SK-N-SH (cell line): ENCODE results near the gene ANKS1B. TPM values are rescaled to one million over a fixed set of nuclear protein-coding genes. Genes with fewer than 3 reads are reported as not detected.

Experiments used
- CTCF ChIA-PET: fragments of 300-600, 350-600 bp; formaldehyde crosslinking; extraction: SDS; loops from one replicate; lab custom pipeline; 2021; lab: Yijun Ruan, JAX
- POLR2A ChIA-PET: fragments of 350-600 bp; sonication (Branson Sonifier 250); formaldehyde crosslinking; extraction: SDS; loops from one replicate; lab custom pipeline; 2020; ENCODE audit warnings: antibody characterized with exemption, inconsistent platforms; lab: Yijun Ruan, JAX
- DNase-seq: peaks from one replicate; pipeline ENCODE4 v3.0.0; 2012
- H2AFZ ChIP-seq: fragments of 200-600 bp; sonication (generic); 2 replicates; pipeline ENCODE4 v1.8.1; 2016; ENCODE audit warnings: antibody characterized with exemption, mild to moderate bottlenecking, low read depth
- H3F3A ChIP-seq: fragments of 200-600 bp; sonication (generic); replicated peaks from 2 replicates; pipeline ENCODE3; 2016; ENCODE audit warnings: antibody characterized with exemption, mild to moderate bottlenecking; ENCODE audit not compliant: insufficient read depth
- H3K27ac ChIP-seq, 2 experiments: fragments of 200-500 bp in 1 of 2; fragments of 200-600 bp in 1 of 2; sonication (Bioruptor generic) in 1 of 2; sonication (generic), shearing (Covaris generic) in 1 of 2; 2 replicates each; pipeline versions ENCODE4 v1.5.1 to v1.6.1; 2014 to 2016; ENCODE audit warnings: low read depth in 2 of 2, inconsistent platforms in 1 of 2, low read length in 1 of 2, mild to moderate bottlenecking in 1 of 2, mixed read lengths in 1 of 2
- H3K27me3 ChIP-seq: fragments of 200-600 bp; sonication (generic), shearing (Covaris generic); 2 replicates; pipeline ENCODE4 v1.6.1; 2016; ENCODE audit warnings: mixed run types; ENCODE audit not compliant: insufficient read depth
- H3K36me3 ChIP-seq, 2 experiments: fragments of 200-500 bp in 1 of 2; fragments of 200-600 bp in 1 of 2; sonication (Bioruptor generic) in 1 of 2; sonication (generic) in 1 of 2; replicated peaks in 1 of 2; 2 replicates each; pipeline versions ENCODE3 to v1.5.1; 2014 to 2016; ENCODE audit warnings: low read length in 1 of 2, mild to moderate bottlenecking in 1 of 2; ENCODE audit not compliant: insufficient read depth in 2 of 2, control insufficient read depth in 1 of 2
- H3K4me1 ChIP-seq, 2 experiments: fragments of 200-500 bp in 1 of 2; fragments of 200-600 bp in 1 of 2; sonication (Bioruptor generic) in 1 of 2; sonication (generic), shearing (Covaris generic) in 1 of 2; 2 replicates each; pipeline versions ENCODE4 v1.5.1 to v1.6.1; 2014 to 2016; ENCODE audit warnings: low read depth in 1 of 2, low read length in 1 of 2, mixed run types in 1 of 2; ENCODE audit not compliant: insufficient read depth in 2 of 2, control insufficient read depth in 1 of 2
- H3K4me2 ChIP-seq: fragments of 200-600 bp; sonication (generic), shearing (Covaris generic); 2 replicates; pipeline ENCODE4 v1.6.1; 2017; ENCODE audit warnings: mixed run types
- H3K4me3 ChIP-seq, 2 experiments: fragments of 200-500 bp in 1 of 2; fragments of 200-600 bp in 1 of 2; sonication (Bioruptor generic) in 1 of 2; sonication (generic), shearing (Covaris generic) in 1 of 2; 2 replicates each; pipeline versions ENCODE4 v1.5.1 to v1.8.1; 2014 to 2016; ENCODE audit warnings: low read depth in 2 of 2, inconsistent platforms in 1 of 2, low read length in 1 of 2, mild to moderate bottlenecking in 1 of 2, mixed read lengths in 1 of 2, moderate library complexity in 1 of 2
- H3K79me2 ChIP-seq: fragments of 200-600 bp; sonication (generic); 2 replicates; pipeline ENCODE4 v1.8.1; 2017; ENCODE audit warnings: mild to moderate bottlenecking; ENCODE audit not compliant: insufficient read depth
- H3K9ac ChIP-seq: fragments of 200-600 bp; sonication (generic); 2 replicates; pipeline ENCODE4 v1.6.1; 2017; ENCODE audit warnings: mixed run types
- H3K9me2 ChIP-seq: fragments of 200-600 bp; sonication (generic); 2 replicates; pipeline ENCODE4 v1.6.1; 2017; ENCODE audit warnings: mixed run types
- H3K9me3 ChIP-seq: fragments of 200-600 bp; sonication (generic); 2 replicates; pipeline ENCODE4 v1.6.1; 2017; ENCODE audit warnings: mixed run types, mild to moderate bottlenecking, moderate library complexity
- H4K20me1 ChIP-seq: fragments of 200-600 bp; sonication (generic); 2 replicates; pipeline ENCODE4 v1.6.1; 2017; ENCODE audit warnings: mild to moderate bottlenecking, mixed run types; ENCODE audit not compliant: insufficient read depth
- EP300 ChIP-seq, 2 experiments: IDR thresholded peaks; 2 replicates each; pipeline versions ENCODE4 v1.4.0 to v1.6.1; 2012; ENCODE audit warnings: borderline replicate concordance in 1 of 2, low read depth in 1 of 2, low read length in 1 of 2
- EZH2phosphoT487 ChIP-seq: fragments of 200-600 bp; sonication (generic); IDR thresholded peaks from 2 replicates; pipeline ENCODE4 v1.6.1; 2017; ENCODE audit warnings: low read depth, mixed run types, mild to moderate bottlenecking, antibody characterized with exemption, moderate library complexity, borderline replicate concordance
- MXI1 ChIP-seq: IDR thresholded peaks from 2 replicates; pipeline ENCODE4 v1.6.1; 2012; ENCODE audit warnings: mild to moderate bottlenecking, low read depth, low read length, improper control_type of control experiment
- RAD21 ChIP-seq: IDR thresholded peaks from 2 replicates; pipeline ENCODE4 v1.6.1; 2012; ENCODE audit warnings: mild to moderate bottlenecking, low read length
- SMC3 ChIP-seq: IDR thresholded peaks from 2 replicates; pipeline ENCODE4 v1.6.1; 2012; ENCODE audit warnings: low read depth, low read length, improper control_type of control experiment
- WGBS: methylation state at CpG from one replicate; pipeline ENCODE4 v1.1.6; 2017; ENCODE audit warnings: low lambda C conversion rate; 5-methylcytosine and 5-hydroxymethylcytosine counted together
- polyA plus RNA-seq, 3 experiments: library from polyadenylated mRNA; depleted of rRNA; stranded (reverse); fragments of >200 nt; gene quantifications; 2 replicates each; pipeline ENCODE4 v1.2.3, GENCODE V29; 2012
- TF ChIP-seq, protein P1 (sequence below): IDR thresholded peaks from 2 replicates; pipeline ENCODE4 v1.4.0; 2012; ENCODE audit warnings: low read depth
- TF ChIP-seq, protein P2 (sequence below): IDR thresholded peaks from 2 replicates; pipeline ENCODE4 v1.6.1; 2012; ENCODE audit warnings: mild to moderate bottlenecking, low read depth, low read length, moderate library complexity
- TF ChIP-seq, protein P3 (sequence below): fragments of 150-350 bp; IDR thresholded peaks from 2 replicates; pipeline ENCODE4 v1.6.1; 2017; ENCODE audit warnings: antibody characterized with exemption, low read length, low read depth, borderline replicate concordance
- TF ChIP-seq, protein P4 (sequence below): fragments of 200-600 bp; sonication (generic); IDR thresholded peaks from 2 replicates; pipeline ENCODE4 v1.6.1; 2017; ENCODE audit warnings: antibody characterized with exemption, mild to moderate bottlenecking, moderate library complexity

Gene ANKS1B
- polyA plus RNA-seq, 1 of the 3 experiments (the other 2 are of a cell fraction): 1.8 TPM

DNA sequence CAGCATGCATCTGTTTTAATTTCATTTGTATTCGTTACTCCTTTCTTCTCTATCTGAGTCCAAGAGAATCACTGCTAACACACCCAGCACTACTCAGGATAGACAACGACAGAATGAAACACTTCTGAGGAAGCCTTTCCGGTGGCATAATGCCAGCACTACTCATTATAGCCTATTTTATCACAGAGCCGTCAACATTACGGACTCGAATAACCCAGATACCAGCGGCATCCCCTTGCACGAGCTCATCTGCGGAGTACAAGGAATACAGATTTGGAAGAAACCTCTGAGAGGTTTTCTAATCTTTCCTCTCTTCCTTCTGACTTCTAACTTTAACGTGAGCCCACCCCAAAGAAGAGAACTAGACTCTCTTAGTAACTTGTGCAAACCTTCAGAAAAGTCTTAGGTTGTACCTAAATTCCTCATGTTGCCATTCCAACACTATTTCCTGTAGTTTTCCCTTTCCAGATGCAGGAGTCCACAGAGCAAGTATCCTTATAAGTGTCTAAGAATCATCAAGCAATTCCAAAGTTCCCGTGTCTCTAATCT is 1091.5 kb downstream of the ANKS1B start (continued):
- TF ChIP-seq, protein P1, sequence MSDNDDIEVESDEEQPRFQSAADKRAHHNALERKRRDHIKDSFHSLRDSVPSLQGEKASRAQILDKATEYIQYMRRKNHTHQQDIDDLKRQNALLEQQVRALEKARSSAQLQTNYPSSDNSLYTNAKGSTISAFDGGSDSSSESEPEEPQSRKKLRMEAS: no peak
- TF ChIP-seq RAD21 (no peak), EZH2phosphoT487 (no peak), SMC3 (no peak), MXI1 (no peak)

DNA sequence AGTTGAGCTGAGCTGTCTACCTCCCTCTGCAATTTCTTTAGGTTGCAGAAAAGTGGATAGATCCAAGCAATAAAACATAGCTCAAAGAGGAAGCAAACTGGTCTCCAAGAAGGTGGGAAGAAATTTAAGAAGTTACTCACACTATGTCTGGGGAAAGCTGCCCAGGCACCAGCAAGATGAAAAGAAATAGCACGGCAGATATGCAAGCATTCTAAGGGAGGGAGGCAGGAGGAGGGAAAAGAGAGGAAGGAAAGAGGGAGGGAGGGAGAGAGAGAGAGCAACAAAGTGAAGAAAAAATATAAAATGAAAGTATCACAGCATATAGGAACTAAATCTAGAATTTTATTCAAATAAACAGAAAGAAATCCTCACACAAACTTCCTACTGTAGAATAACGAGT is 1099.0 kb downstream of the ANKS1B start:
- Histone ChIP-seq H3K4me2 (no peak overlapping the region), H3K4me3 (no peak overlapping the region), H3K4me1 (no peaks in the 10 kb centered on the region), H3K27me3 (no peaks in the 10 kb centered on the region), H3K9me3 (no peaks in the 10 kb centered on the region), H3F3A (no peaks in the 10 kb centered on the region), H4K20me1 (no peaks in the 10 kb centered on the region), H2AFZ (no peak overlapping the region), H3K36me3 (no peaks in the 10 kb centered on the region), H3K27ac (no peak overlapping the region), H3K9ac (no peak overlapping the region), H3K9me2 (no peaks in the 10 kb centered on the region), H3K79me2 (no peaks in the 10 kb centered on the region)
- DNase-seq: no peak
- TF ChIP-seq, protein P2, sequence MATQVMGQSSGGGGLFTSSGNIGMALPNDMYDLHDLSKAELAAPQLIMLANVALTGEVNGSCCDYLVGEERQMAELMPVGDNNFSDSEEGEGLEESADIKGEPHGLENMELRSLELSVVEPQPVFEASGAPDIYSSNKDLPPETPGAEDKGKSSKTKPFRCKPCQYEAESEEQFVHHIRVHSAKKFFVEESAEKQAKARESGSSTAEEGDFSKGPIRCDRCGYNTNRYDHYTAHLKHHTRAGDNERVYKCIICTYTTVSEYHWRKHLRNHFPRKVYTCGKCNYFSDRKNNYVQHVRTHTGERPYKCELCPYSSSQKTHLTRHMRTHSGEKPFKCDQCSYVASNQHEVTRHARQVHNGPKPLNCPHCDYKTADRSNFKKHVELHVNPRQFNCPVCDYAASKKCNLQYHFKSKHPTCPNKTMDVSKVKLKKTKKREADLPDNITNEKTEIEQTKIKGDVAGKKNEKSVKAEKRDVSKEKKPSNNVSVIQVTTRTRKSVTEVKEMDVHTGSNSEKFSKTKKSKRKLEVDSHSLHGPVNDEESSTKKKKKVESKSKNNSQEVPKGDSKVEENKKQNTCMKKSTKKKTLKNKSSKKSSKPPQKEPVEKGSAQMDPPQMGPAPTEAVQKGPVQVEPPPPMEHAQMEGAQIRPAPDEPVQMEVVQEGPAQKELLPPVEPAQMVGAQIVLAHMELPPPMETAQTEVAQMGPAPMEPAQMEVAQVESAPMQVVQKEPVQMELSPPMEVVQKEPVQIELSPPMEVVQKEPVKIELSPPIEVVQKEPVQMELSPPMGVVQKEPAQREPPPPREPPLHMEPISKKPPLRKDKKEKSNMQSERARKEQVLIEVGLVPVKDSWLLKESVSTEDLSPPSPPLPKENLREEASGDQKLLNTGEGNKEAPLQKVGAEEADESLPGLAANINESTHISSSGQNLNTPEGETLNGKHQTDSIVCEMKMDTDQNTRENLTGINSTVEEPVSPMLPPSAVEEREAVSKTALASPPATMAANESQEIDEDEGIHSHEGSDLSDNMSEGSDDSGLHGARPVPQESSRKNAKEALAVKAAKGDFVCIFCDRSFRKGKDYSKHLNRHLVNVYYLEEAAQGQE: no peak
- TF ChIP-seq, protein P3, sequence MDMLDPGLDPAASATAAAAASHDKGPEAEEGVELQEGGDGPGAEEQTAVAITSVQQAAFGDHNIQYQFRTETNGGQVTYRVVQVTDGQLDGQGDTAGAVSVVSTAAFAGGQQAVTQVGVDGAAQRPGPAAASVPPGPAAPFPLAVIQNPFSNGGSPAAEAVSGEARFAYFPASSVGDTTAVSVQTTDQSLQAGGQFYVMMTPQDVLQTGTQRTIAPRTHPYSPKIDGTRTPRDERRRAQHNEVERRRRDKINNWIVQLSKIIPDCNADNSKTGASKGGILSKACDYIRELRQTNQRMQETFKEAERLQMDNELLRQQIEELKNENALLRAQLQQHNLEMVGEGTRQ: no peak
- no peak for TF ChIP-seq EP300 (IDR thresholded peaks at IDR 0.05; ENCODE audit: borderline replicate concordance in 1 of 2, low read depth in 1 of 2, low read length in 1 of 2)
- TF ChIP-seq, protein P4, sequence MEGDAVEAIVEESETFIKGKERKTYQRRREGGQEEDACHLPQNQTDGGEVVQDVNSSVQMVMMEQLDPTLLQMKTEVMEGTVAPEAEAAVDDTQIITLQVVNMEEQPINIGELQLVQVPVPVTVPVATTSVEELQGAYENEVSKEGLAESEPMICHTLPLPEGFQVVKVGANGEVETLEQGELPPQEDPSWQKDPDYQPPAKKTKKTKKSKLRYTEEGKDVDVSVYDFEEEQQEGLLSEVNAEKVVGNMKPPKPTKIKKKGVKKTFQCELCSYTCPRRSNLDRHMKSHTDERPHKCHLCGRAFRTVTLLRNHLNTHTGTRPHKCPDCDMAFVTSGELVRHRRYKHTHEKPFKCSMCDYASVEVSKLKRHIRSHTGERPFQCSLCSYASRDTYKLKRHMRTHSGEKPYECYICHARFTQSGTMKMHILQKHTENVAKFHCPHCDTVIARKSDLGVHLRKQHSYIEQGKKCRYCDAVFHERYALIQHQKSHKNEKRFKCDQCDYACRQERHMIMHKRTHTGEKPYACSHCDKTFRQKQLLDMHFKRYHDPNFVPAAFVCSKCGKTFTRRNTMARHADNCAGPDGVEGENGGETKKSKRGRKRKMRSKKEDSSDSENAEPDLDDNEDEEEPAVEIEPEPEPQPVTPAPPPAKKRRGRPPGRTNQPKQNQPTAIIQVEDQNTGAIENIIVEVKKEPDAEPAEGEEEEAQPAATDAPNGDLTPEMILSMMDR: no peak
- 35% methylated on average over 2 of the region's 2 CpGs for WGBS
- ChIA-PET CTCF (no interaction called here), POLR2A (no interaction called here)
